Fibroblast of pulmonary artery (primary cell): ENCODE results near the gene BBS9.

ENCODE experiments used
- DNase-seq: peaks from one replicate; pipeline ENCODE4 v3.0.0-alpha.2; 2010; ENCODE audit warnings: low read depth
- H3K4me3 ChIP-seq: replicated peaks from 2 replicates; pipeline ENCODE4 v1.5.1; 2011; ENCODE audit warnings: low read depth, mild to moderate bottlenecking, control low read depth, low read length, moderate library complexity
- TF ChIP-seq, protein P1 (sequence below): IDR thresholded peaks from 2 replicates; pipeline ENCODE4 v1.5.1; 2011; ENCODE audit warnings: mild to moderate bottlenecking, control low read depth, low read length, inconsistent platforms; ENCODE audit errors: missing control alignments

Gene BBS9

DNA sequence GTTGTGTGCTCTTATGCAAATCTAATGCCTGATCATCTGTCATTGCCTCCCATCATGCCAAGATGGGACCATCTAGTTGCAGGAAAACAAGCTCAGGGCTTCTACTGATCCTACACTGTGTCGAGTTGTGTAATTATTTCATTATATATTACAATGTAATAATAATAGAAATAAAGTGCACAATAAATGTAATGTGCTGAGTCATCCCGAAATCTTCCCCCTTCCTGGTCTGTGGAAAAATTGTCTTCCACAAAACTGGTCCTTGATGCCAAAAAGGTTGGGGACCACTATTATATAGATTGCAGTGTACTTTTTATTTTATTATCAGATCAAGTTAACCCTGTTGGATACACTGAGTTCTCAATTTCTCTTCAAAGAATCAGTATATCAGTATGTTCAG, 50.2 kb downstream of the BBS9 start:
- no peak overlapping the region for H3K4me3 ChIP-seq
- TF ChIP-seq, protein P1, sequence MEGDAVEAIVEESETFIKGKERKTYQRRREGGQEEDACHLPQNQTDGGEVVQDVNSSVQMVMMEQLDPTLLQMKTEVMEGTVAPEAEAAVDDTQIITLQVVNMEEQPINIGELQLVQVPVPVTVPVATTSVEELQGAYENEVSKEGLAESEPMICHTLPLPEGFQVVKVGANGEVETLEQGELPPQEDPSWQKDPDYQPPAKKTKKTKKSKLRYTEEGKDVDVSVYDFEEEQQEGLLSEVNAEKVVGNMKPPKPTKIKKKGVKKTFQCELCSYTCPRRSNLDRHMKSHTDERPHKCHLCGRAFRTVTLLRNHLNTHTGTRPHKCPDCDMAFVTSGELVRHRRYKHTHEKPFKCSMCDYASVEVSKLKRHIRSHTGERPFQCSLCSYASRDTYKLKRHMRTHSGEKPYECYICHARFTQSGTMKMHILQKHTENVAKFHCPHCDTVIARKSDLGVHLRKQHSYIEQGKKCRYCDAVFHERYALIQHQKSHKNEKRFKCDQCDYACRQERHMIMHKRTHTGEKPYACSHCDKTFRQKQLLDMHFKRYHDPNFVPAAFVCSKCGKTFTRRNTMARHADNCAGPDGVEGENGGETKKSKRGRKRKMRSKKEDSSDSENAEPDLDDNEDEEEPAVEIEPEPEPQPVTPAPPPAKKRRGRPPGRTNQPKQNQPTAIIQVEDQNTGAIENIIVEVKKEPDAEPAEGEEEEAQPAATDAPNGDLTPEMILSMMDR = no peak

DNA sequence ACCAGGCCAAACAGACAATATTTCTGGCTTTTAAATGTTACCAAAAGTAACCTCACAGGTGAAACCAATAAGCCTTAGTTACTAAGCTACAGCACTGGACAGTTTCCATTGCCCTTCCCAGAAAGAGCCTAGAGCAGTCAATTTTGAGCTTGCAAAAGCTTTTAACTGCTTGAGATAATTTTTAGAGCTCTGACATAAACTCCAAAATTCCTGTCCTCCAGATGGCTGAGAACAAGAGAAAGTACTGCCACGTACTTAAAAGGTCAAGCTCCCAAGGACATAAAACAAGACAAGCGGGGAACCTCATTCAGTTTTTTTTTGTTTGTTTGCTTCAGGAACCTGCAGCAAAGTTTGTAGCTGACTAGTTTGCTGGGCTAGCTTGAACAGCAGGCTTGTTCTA, 54.1 kb downstream of the BBS9 start:
- no peak for DNase-seq
- H3K4me3 ChIP-seq = no peak overlapping the region
- TF ChIP-seq, protein P1 = no peak

More for the DNA sequence above, 50.2 kb downstream of the BBS9 start:
- no peak for DNase-seq

DNA sequence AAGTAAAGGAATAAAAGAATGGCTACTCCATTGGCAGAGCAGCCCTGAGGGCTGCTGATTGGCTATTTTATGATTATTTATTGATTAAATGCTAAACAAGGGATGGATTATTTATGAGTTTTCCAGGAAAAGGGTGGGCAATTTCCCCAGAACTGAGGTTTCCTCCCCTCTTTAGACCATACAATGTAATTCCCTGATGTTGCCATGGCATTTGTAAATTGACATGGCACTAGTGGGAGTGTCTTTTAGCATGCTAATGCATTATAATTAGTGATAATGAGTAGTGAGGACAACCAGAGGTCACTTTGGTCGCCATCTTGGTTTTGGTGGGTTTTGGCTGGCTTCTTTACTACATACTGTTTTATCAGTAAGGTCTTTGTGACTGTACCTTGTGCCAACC, 55.5 kb downstream of the BBS9 start:
- H3K4me3 ChIP-seq = no peak overlapping the region
- TF ChIP-seq, protein P1 = no peak
- no peak for DNase-seq

DNA sequence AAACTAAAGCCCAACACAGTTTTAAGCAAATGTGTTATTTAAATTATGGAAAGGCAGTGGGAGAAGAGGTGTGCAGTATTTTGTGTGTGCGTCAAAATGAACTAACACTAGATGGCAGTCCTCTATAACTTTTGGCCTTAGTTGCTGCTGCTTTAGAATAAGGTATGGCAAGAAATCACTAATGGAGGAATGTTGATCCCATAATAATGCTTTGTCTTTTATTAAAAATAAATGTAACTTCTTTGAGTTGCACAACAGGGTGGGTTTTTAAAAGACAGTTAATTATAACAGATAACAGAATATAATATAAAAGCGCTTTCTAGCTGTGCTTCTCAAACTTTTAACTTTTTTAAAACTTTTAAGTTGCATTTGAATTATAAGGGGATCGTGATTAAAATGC, 56.4 kb downstream of the BBS9 start:
- TF ChIP-seq, protein P1 = peak; percentile 72
- H3K4me3 ChIP-seq = no peak overlapping the region
- peak; percentile 77 for DNase-seq

DNA sequence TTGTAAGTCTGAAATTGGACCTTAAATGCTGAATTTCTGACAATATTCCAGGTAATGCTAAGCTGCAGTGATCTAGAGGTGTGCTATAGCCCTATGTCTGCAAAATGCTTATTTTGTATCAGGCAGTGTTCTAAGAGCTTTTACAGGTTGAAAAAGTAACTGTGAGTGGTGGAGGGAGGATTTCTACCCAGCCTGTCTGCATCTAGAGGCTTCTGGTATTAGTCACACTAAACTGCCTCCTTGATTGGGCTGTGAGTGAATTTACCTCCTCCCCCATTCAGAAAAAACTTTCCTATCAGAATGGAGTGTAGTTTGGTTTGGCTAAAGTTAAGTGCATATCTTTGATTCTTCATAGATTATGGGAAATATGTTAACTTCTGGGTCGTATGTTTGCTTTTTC, 56.8 kb downstream of the BBS9 start:
- TF ChIP-seq, protein P1 = no peak
- no peak overlapping the region for H3K4me3 ChIP-seq
- peak; percentile 62 for DNase-seq

DNA sequence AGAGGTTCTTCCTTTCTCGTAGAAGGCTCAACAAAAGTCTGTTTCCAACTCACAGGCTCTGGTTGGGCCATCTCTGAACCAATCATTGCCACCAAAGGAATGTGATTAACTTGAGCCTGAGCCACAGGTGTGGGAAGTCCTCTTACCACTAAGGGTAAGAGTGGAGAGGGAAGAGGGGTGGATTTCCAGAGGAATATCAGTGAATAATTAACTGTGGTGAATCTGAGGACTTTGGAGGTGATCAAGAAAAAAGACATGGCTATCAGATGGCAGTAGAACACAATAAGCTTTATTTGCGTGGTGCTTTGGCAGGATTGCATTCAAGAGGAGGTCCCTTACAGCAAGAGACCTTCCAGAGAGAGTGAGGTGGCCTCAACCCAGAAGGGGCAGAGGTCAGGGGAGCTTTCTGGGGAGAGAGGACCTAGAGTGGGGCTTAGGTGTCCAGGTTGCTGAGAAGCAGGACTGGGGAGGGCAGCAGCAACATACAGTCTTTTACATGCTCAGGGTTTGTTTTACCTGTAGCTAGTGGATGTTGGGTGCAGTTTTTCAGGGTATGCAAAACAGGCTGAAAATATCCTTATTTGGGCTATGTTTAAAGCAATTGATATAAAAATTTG, 61.4 kb downstream of the BBS9 start:
- TF ChIP-seq, protein P1 = no peak
- no peak for DNase-seq
- no peak overlapping the region for H3K4me3 ChIP-seq

DNA sequence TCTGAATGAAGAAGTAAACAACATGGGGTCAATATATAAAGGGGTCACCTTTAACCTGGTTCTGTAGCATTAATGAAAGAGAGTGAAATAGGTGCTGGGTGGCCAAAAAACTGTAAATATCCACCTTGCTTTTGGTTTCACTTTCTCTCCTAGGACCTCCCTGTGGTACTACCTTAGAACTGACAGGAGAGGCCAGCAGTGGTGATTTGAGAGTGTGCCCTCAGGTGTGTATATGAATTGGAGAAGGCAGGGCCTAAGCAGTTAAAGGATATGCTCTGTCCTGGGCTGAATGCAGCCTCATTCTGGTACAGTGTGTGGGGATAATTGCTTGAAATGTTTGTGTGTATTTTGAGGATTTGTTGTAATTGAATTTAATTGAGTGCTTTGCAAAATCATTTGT, 62.0 kb downstream of the BBS9 start:
- TF ChIP-seq, protein P1 = no peak
- no peak for DNase-seq
- H3K4me3 ChIP-seq = no peak overlapping the region
